BE2C (cell line): ENCODE results near the gene MYT1.

ENCODE experiments used
- DNase-seq: peaks from one replicate; pipeline ENCODE4 v3.0.0-alpha.2; 2020
- H3K27me3 ChIP-seq: fragments of 250-450 bp; sonication (Bioruptor Pico); 2 replicates; pipeline ENCODE4 v1.5.1; 2020; ENCODE audit warnings: mild to moderate bottlenecking
- H3K36me3 ChIP-seq: fragments of 250-450 bp; sonication (Bioruptor Pico); 2 replicates; pipeline ENCODE4 v1.5.1; 2020; ENCODE audit warnings: mild to moderate bottlenecking
- H3K4me1 ChIP-seq: fragments of 250-450 bp; sonication (Bioruptor Pico); 2 replicates; pipeline ENCODE4 v1.5.1; 2020
- H3K4me3 ChIP-seq: 2 replicates; pipeline ENCODE4 v1.5.1; 2011; ENCODE audit warnings: low read depth, low read length
- H3K9me3 ChIP-seq: fragments of 250-450 bp; sonication (Bioruptor Pico); 2 replicates; pipeline ENCODE4 v1.5.1; 2020
- TF ChIP-seq, protein P1 (sequence below): IDR thresholded peaks from 2 replicates; pipeline ENCODE4 v1.5.1; 2012; ENCODE audit warnings: mild to moderate bottlenecking, low read depth, low read length

Gene MYT1

DNA sequence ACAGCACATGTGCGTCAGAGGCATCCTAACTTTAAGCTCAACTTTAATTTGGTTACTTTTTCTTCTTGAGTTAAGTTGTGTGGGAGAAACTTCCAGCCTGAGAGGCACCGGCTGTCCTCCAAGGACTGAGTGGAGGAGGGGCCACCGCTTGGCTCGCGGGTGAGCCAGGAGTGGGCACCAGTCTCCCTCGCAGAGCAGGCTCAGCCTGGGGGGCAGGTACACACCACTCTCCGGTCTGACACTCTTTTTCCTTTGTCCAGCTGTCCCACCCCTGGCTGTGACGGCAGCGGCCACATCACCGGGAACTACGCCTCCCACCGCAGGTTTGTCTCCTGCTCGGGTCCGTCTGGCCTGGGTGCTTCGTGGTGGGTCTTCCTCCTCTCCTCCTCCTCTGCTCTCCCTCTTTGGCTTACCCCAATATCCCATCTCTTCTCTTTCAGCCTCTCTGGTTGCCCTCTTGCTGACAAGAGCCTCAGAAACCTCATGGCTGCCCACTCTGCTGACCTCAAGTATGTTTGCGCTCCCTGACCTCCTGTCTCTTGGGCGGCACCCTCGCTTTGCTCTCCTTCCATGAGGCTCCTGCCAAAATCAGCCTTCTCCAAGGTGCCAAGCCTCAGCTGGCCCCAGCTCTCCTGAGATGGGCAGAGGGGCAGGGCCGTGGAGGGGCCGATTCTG, 58.7 kb downstream of the MYT1 start:
- no peak for DNase-seq
- Histone ChIP-seq H3K27me3 (no peaks in the 10 kb centered on the region), H3K4me1 (peaks cover 8% of the 10 kb centered on the region), H3K36me3 (peaks cover 55% of the 10 kb centered on the region), H3K4me3 (no peak overlapping the region), H3K9me3 (no peaks in the 10 kb centered on the region)
- TF ChIP-seq, protein P1, sequence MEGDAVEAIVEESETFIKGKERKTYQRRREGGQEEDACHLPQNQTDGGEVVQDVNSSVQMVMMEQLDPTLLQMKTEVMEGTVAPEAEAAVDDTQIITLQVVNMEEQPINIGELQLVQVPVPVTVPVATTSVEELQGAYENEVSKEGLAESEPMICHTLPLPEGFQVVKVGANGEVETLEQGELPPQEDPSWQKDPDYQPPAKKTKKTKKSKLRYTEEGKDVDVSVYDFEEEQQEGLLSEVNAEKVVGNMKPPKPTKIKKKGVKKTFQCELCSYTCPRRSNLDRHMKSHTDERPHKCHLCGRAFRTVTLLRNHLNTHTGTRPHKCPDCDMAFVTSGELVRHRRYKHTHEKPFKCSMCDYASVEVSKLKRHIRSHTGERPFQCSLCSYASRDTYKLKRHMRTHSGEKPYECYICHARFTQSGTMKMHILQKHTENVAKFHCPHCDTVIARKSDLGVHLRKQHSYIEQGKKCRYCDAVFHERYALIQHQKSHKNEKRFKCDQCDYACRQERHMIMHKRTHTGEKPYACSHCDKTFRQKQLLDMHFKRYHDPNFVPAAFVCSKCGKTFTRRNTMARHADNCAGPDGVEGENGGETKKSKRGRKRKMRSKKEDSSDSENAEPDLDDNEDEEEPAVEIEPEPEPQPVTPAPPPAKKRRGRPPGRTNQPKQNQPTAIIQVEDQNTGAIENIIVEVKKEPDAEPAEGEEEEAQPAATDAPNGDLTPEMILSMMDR = no peak

DNA sequence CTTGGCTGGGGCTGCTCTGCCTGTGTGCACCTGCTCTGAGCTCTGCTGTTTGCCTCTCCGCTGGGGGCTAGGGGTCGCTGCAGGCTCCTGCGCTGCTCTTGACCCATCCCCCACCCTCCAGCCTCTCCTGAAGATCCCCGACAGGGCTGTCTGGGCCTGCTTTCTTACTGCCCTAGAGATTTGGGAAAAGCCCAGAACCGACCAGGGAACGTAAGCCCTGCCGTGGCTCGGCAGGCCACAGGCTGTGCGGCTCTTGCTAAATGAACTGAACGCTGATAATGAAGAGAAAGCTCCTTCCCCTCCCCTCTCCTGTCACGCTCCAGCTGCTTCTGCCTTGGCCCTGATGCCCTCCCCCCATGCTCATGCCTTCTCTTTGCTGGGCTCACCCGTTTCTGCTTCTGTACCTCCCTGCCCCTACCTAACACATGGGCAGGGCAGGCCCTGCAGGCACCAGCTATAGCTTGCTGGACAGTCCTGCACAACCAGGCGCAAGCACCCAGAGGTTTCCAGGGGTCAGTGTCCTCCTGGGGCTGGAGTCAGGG, 59.3 kb downstream of the MYT1 start:
- no peaks in the 10 kb centered on the region for H3K9me3 ChIP-seq
- peaks cover 8% of the 10 kb centered on the region for H3K4me1 ChIP-seq
- TF ChIP-seq, protein P1 = peak; percentile 71
- peak; percentile 78 for DNase-seq
- H3K36me3 ChIP-seq = peaks cover 61% of the 10 kb centered on the region
- H3K27me3 ChIP-seq = no peaks in the 10 kb centered on the region
- no peak overlapping the region for H3K4me3 ChIP-seq

DNA sequence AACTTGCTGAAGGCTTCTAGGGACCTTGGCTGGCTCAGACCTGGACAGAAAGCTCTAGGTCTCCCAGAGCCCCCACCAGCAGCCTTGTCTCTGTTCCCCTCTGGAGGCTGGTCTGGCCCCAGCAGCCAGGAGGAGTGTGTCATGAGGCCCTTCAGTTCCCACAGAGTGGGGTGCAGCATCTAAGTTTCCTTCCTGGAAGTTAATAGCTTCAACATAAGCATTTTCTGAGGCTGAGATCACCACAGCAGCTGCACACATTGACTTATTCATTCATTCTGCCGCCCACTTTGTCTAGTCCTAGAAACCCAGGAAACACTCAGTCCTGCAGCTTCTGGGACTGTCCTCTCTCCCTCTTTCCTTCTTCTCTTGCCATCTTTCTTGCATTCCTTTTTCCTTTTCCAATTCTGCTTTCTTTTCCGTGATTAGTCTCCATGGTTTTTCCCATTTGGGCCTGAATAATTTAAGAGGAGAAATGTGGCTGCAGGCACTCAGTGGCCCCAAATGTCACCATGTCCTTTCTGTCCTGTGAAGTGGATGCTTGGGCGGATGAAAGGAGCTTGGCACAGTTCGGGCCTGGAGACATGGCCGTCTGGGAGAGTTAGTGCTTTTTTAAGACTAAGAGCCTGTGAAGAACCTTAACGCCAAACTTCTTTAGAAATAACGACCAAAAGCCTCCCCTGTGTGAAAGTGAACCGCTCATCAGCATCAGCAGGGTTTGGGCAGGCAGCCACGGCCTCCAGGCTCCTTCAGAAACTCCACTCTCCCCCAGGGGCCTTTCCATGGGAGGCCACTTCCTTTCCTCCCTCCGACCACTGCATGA, 60.3 kb downstream of the MYT1 start:
- Histone ChIP-seq H3K4me3 (no peak overlapping the region), H3K4me1 (peaks cover 8% of the 10 kb centered on the region), H3K9me3 (no peaks in the 10 kb centered on the region), H3K27me3 (no peaks in the 10 kb centered on the region), H3K36me3 (peaks cover 66% of the 10 kb centered on the region)
- no peak for DNase-seq
- TF ChIP-seq, protein P1 = no peak

DNA sequence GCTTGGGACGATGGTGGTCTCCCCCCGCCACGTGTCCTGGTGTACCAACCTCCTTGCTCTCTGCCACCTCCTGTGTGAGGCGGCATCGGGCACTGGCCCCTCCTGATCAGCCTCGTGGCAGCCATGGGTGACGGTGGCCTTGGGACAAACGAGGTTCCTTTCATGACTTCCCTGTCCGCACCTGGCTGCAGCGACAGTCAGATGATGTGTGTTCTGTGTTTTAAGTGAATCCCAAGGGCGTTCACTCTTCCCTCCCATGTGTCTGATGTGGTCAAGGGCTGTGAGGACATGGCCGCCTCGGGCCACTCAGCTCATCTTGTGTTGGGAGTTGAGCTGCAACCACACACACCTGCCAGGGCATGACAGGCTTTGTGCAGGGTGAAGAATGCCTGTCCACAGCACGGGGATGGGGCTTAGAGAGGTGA, 60.9 kb downstream of the MYT1 start:
- TF ChIP-seq, protein P1 = no peak
- Histone ChIP-seq H3K36me3 (peaks cover 61% of the 10 kb centered on the region), H3K9me3 (no peaks in the 10 kb centered on the region), H3K27me3 (no peaks in the 10 kb centered on the region), H3K4me3 (no peak overlapping the region), H3K4me1 (peaks cover 8% of the 10 kb centered on the region)
- no peak for DNase-seq

DNA sequence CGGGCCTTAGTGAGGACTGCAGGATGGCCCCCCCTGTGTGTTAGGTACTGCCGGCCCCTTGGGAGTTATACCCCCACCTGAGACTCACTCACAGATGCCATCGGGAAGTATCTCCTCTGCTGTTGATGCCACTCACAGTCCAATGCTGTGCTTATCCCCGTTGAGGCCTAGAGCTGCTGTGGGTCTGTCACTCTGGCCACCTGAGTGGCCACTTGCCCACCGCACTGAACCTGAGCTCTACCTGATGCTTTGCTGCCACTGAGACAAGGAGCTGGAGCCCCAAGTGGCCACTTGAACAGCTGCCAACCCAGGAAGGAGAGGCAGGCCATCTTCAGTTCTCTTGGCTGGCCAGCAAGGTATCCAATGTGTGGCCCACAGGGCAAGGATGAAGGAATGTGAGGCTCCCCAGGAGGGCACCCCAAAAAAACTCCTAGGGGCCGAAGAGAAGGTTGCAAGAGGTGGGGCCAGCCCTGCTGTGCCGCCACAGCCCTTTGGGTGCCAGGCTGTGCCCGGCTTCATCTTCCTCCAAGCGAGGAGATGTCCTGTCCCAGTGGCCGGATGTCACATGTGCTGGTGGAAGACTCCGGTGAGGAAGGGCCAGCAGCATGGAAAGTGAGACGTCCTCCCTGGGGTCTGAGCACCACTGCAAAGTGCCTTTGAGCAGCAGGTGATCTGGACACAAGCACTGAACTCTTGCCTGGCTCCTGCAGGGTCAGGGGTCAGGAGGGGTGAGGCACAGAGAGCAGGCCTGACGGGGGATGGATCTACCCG, 61.8 kb downstream of the MYT1 start:
- TF ChIP-seq, protein P1 = no peak
- Histone ChIP-seq H3K4me1 (peaks cover 8% of the 10 kb centered on the region), H3K36me3 (peaks cover 58% of the 10 kb centered on the region), H3K9me3 (no peaks in the 10 kb centered on the region), H3K4me3 (no peak overlapping the region), H3K27me3 (no peaks in the 10 kb centered on the region)
- no peak for DNase-seq
